ENCODE measurements around the gene ADAMTS18. TPM values are rescaled to one million over a fixed set of nuclear protein-coding genes. Genes with fewer than 3 reads are reported as not detected.

Gene ADAMTS18
- total and polyA plus RNA-seq, 2 of the 8 experiments (the other 6 are each of a cell fraction or from before 2014, with no cell fraction given): 0.05 to 0.19 TPM

DNA sequence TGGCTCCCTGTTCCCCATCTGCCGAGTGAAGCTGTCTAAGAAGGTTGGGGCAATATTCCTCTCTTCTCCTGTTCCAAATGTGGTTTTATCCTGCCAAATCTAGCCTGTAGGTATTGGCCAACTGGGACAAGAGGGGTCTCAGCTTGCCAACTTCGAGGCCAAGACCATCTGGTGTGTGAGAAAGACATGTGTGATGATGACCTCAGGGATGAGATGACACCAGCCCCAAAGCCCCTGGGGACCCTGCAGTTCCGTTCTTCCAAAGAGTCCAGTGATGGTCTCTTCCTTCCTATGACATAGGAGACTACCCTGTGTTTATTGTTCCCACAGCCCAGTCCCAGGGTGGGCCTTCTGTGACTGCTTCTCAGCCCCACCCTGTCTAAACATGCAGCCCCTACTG, 34.8 kb upstream of the ADAMTS18 start (continued):
- TF ChIP-seq, protein P1, sequence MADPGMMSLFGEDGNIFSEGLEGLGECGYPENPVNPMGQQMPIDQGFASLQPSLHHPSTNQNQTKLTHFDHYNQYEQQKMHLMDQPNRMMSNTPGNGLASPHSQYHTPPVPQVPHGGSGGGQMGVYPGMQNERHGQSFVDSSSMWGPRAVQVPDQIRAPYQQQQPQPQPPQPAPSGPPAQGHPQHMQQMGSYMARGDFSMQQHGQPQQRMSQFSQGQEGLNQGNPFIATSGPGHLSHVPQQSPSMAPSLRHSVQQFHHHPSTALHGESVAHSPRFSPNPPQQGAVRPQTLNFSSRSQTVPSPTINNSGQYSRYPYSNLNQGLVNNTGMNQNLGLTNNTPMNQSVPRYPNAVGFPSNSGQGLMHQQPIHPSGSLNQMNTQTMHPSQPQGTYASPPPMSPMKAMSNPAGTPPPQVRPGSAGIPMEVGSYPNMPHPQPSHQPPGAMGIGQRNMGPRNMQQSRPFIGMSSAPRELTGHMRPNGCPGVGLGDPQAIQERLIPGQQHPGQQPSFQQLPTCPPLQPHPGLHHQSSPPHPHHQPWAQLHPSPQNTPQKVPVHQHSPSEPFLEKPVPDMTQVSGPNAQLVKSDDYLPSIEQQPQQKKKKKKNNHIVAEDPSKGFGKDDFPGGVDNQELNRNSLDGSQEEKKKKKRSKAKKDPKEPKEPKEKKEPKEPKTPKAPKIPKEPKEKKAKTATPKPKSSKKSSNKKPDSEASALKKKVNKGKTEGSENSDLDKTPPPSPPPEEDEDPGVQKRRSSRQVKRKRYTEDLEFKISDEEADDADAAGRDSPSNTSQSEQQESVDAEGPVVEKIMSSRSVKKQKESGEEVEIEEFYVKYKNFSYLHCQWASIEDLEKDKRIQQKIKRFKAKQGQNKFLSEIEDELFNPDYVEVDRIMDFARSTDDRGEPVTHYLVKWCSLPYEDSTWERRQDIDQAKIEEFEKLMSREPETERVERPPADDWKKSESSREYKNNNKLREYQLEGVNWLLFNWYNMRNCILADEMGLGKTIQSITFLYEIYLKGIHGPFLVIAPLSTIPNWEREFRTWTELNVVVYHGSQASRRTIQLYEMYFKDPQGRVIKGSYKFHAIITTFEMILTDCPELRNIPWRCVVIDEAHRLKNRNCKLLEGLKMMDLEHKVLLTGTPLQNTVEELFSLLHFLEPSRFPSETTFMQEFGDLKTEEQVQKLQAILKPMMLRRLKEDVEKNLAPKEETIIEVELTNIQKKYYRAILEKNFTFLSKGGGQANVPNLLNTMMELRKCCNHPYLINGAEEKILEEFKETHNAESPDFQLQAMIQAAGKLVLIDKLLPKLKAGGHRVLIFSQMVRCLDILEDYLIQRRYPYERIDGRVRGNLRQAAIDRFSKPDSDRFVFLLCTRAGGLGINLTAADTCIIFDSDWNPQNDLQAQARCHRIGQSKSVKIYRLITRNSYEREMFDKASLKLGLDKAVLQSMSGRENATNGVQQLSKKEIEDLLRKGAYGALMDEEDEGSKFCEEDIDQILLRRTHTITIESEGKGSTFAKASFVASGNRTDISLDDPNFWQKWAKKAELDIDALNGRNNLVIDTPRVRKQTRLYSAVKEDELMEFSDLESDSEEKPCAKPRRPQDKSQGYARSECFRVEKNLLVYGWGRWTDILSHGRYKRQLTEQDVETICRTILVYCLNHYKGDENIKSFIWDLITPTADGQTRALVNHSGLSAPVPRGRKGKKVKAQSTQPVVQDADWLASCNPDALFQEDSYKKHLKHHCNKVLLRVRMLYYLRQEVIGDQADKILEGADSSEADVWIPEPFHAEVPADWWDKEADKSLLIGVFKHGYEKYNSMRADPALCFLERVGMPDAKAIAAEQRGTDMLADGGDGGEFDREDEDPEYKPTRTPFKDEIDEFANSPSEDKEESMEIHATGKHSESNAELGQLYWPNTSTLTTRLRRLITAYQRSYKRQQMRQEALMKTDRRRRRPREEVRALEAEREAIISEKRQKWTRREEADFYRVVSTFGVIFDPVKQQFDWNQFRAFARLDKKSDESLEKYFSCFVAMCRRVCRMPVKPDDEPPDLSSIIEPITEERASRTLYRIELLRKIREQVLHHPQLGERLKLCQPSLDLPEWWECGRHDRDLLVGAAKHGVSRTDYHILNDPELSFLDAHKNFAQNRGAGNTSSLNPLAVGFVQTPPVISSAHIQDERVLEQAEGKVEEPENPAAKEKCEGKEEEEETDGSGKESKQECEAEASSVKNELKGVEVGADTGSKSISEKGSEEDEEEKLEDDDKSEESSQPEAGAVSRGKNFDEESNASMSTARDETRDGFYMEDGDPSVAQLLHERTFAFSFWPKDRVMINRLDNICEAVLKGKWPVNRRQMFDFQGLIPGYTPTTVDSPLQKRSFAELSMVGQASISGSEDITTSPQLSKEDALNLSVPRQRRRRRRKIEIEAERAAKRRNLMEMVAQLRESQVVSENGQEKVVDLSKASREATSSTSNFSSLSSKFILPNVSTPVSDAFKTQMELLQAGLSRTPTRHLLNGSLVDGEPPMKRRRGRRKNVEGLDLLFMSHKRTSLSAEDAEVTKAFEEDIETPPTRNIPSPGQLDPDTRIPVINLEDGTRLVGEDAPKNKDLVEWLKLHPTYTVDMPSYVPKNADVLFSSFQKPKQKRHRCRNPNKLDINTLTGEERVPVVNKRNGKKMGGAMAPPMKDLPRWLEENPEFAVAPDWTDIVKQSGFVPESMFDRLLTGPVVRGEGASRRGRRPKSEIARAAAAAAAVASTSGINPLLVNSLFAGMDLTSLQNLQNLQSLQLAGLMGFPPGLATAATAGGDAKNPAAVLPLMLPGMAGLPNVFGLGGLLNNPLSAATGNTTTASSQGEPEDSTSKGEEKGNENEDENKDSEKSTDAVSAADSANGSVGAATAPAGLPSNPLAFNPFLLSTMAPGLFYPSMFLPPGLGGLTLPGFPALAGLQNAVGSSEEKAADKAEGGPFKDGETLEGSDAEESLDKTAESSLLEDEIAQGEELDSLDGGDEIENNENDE (IDR thresholded peaks at IDR 0.05; ENCODE audit: insufficient replicate concordance, low read length): no peak
- TF ChIP-seq TEAD4 (IDR thresholded peaks at IDR 0.05; ENCODE audit: low read depth, low read length) (no peak), KDM1A (IDR thresholded peaks at IDR 0.05; ENCODE audit: borderline replicate concordance, low read length) (no peak), ZNF274 (IDR thresholded peaks at IDR 0.05; ENCODE audit: borderline replicate concordance, extremely low read depth, low read length) (no peak)

Data from H1 (cell line).